ENCODE measurements around the gene MUCL3.
"Not testable (repeated sequence)": the region's sequence is repeated elsewhere in the genome, so short reads cannot be mapped to it uniquely, and the experiment has no call there.

Gene MUCL3

DNA sequence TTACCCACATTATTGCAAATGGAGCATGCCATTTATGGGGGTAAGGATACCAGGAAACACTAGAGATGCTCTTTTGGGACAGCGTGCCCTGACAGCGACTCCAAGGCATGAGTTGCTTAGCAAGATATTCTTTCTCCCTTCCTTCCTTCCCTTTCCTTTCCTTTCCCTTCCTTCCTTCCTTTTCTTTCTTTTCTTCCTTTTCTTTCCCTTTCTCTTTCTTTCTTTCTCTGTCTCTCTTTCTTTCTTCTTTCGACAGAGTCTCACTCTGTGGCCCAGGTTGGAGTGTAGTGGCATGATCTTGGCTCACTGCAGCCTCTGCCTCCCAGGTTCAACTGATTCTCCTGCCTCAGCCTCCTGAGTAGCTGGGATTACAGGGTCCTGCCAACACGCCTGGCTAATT lies 3.3 kb downstream of the MUCL3 start:
- no peak for DNase-seq (ENCODE audit: low read depth in 3 of 3)

DNA sequence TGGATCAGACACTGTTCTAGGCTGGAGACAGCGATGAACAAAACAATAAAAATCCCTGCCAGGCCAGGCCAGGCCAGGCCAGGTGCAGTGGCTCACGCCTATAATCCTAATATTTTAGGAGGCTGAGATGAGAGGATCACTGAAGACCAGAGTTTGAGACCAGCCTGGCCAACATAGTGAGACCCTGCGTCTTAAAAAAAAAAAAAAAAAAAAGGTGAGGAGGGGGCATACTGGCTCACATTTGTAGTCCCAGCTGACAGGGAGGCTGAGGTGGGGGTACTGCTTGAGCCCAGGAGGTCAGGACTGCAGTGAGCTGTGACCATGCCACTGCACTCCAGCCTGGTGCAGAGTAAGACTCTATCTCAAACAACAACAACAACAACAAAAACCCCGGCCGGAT lies 4.5 kb downstream of the MUCL3 start:
- no peak for DNase-seq (ENCODE audit: low read depth in 3 of 3)

GRCh38 chr6:30947231-30947630 lies 6.5 kb downstream of the MUCL3 start:
- no peak for DNase-seq (ENCODE audit: low read depth in 3 of 3)

DNA sequence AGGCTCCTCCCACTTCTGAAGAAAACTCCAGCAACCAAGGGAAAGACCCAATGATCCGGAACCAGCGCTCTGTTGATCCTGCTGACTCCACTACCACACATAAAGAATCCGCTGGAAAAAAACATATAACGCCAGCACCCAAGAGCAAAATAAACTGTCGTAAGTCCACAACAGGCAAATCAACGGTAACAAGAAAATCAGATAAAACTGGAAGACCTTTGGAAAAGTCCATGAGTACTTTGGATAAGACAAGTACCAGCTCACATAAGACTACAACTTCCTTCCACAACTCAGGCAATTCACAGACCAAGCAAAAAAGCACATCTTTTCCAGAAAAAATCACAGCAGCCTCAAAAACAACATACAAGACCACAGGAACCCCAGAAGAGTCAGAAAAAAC lies 8.0 kb downstream of the MUCL3 start:
- DNase-seq (ENCODE audit: low read depth in 3 of 3) = no peak

DNA sequence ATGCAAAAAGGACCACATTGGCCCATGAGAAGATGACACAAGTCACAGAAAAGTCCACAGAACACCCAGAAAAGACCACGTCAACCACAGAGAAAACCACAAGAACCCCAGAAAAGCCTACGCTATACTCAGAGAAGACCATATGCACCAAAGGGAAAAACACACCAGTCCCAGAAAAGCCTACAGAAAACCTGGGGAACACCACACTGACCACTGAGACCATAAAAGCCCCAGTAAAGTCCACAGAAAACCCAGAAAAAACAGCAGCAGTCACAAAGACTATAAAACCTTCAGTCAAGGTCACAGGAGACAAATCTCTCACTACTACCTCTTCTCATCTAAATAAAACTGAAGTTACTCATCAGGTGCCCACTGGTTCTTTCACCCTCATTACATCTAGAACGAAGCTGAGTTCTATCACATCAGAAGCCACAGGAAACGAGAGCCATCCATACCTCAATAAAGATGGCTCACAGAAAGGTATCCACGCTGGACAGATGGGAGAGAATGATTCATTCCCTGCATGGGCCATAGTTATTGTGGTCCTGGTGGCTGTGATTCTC lies 11.2 kb downstream of the MUCL3 start:
- no peak for DNase-seq (ENCODE audit: low read depth in 3 of 3)

- no peak for DNase-seq (ENCODE audit: low read depth in 3 of 3)
Measured at GRCh38 chr6:30954631-30955366, 14.0 kb downstream of the MUCL3 start.

GRCh38 chr6:30955367-30956042 lies 14.7 kb downstream of the MUCL3 start:
- DNase-seq (ENCODE audit: low read depth in 3 of 3) = peak; percentile 39 to 64 (median 64)

DNA sequence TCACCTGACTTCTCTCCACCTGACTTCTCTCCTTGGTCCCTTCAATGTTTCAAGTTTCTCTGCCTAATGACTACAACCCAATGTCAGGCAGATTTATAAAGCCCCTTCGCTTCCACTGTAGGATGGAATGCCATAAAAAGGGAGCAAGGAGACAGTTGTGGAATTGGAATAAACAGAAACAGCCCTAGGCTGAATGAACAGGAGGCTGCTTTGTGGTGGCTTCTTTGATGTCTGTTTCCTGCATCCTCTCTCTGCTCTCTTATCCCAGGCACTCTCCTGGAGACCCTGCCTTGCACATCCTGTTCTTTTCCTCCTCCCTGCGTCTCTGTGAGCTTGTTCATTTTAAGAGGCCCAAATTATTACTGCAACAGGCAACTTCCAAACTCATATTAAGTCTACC lies 16.9 kb downstream of the MUCL3 start:
- no peak for DNase-seq (ENCODE audit: low read depth in 3 of 3)

- no peak for DNase-seq (ENCODE audit: low read depth in 3 of 3)
Measured at GRCh38 chr6:30960907-30961673, 20.3 kb downstream of the MUCL3 start.

DNA sequence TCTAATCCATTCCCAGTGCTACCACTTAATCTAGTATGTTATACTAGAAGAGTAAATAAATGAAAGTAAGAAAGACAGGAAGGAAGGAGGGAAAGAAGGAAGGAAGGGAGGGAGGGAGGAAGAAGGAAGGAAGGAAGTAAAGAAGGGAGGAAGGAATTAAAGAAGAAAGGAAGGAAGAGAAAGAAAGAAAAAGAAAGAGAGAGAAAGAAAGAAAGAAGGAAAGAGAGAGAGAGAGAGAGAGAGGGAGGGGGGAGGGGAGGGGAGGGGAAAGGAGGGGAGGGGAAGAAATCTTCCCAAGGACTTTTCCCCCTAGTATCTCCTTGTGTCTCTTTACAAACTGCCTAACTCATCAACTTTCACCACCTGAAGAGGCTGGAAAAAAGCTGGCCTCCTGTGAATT lies 21.9 kb downstream of the MUCL3 start:
- no peak for DNase-seq (ENCODE audit: low read depth in 3 of 3)

DNA sequence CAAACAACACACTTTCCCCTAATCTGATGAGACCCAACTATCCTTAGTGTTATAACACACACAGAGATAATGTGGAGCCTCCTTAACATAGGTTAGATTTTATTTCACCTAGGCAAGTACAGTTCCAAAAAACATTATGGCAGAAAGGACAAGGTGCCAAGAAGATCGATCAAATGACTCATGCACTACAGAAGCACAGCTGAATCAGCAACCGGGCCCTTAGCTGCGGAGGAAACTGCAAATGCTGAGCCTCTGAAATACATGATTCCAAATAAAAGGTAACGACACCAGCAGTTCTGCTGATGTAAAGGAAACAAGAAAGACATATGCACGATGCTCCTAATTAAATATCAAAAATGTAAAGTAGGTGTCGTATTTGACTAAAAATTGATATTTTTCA lies 22.9 kb downstream of the MUCL3 start:
- DNase-seq (ENCODE audit: low read depth in 3 of 3) = no peak

GRCh38 chr6:30964075-30964474 lies 23.3 kb downstream of the MUCL3 start:
- no peak for DNase-seq (ENCODE audit: low read depth in 3 of 3)

GRCh38 chr6:30965140-30965601 lies 24.4 kb downstream of the MUCL3 start:
- no peak for DNase-seq (ENCODE audit: low read depth in 3 of 3)

GRCh38 chr6:30966154-30966553 lies 25.4 kb downstream of the MUCL3 start:
- no peak for DNase-seq (ENCODE audit: low read depth in 3 of 3)

GRCh38 chr6:30969171-30969570 lies 28.4 kb downstream of the MUCL3 start:
- DNase-seq (ENCODE audit: low read depth in 3 of 3) = not testable (repeated sequence)

DNA sequence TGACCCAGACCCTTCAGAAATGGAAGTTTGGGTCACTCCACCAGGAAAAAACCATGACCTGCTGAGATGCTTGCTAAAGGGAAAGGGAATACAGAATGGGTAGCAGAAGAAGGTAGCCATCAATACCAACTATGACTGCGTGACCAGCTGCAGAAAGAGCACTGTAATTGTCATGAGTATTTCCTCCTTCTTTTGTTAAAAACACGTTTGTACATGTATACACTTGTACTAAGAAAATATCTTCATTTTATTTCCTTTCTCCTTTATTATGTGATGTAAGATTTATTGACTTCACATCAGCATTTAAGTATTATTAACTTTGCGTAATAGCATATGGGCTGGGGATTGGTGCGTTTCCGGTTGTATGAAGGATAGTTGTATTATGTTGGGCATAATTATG lies 30.2 kb downstream of the MUCL3 start:
- DNase-seq (ENCODE audit: low read depth in 3 of 3) = no peak

DNA sequence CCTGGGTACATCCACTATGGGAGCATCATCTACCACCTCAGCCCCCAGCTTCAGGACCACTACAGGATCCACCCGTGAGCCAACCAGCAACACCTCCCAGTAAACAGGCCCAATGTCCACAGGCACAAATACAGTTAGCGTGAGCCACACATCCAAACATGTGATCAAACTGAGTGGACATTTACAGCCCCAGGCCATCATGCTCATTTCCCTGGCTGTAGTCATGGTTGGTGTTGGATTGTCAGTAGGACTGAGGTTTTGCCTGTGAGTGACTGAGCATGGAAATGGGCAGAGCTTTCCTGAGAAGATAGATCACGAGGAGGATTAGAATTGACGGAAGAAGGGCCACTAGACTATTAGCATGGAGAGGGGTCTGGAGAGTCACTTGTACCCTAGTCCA lies 32.0 kb downstream of the MUCL3 start:
- DNase-seq (ENCODE audit: low read depth in 3 of 3) = no peak

GRCh38 chr6:30974490-30975252 lies 33.9 kb downstream of the MUCL3 start:
- DNase-seq (ENCODE audit: low read depth in 3 of 3) = no peak

- DNase-seq (ENCODE audit: low read depth in 3 of 3) = no peak
Measured at GRCh38 chr6:30979141-30979540, 38.4 kb downstream of the MUCL3 start.

DNA sequence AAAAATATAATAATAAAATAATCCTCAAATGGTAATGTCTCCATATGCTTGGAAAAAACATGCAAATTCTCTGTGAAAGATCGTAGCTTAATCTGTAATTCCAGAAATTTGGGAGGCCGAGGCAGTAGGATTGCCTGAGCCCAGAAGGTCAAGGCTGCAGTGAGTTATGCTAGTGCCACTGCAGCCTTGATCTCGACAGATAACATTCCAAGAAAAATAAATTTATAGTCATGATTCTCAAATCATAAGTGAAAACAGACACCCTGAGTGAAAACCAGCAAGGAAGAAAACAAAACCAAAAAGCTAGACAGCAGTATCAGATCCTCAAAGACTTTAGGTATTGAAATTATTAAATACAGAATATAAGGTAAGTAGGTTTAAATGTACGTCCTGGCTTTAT lies 38.9 kb downstream of the MUCL3 start:
- no peak for DNase-seq (ENCODE audit: low read depth in 3 of 3)

GRCh38 chr6:30981942-30982772 lies 41.4 kb downstream of the MUCL3 start:
- no peak for DNase-seq (ENCODE audit: low read depth in 3 of 3)
